GM18502 (cell line): Measurements from ENCODE around the gene HOGA1.
A peak's percentile ranks its signal among the peaks of the same experiment; 100 is the strongest.
"Not testable (repeated sequence)": the region's sequence is repeated elsewhere in the genome, so short reads cannot be mapped to it uniquely, and the experiment has no call there.

Source experiments
- ATAC-seq: cut with Tn5 transposase; IDR thresholded peaks from one replicate; pipeline ENCODE4 v1.9.1; 2021; ENCODE audit warnings: mild to moderate bottlenecking; ENCODE audit not compliant: unreplicated experiment, poor library complexity

HOGA1 gene

GRCh38 chr10:97642471-97643159 lies 58.4 kb downstream of the HOGA1 start:
- ATAC-seq: not testable (repeated sequence)

GRCh38 chr10:97643441-97643985 lies 59.3 kb downstream of the HOGA1 start:
- ATAC-seq: no peak

- no peak for ATAC-seq
Observed at GRCh38 chr10:97644936-97645335, 60.7 kb downstream of the HOGA1 start.

GRCh38 chr10:97647556-97647955 lies 63.4 kb downstream of the HOGA1 start:
- ATAC-seq: no peak

- peak; percentile 94 for ATAC-seq
Observed at GRCh38 chr10:97648562-97649404, 64.6 kb downstream of the HOGA1 start.

- peak; percentile 8 for ATAC-seq
Observed at GRCh38 chr10:97649405-97649750, 65.2 kb downstream of the HOGA1 start.

GRCh38 chr10:97650726-97651125 lies 66.5 kb downstream of the HOGA1 start:
- ATAC-seq: no peak

GRCh38 chr10:97651773-97652172 lies 67.6 kb downstream of the HOGA1 start:
- ATAC-seq: no peak

GRCh38 chr10:97656777-97657176 lies 72.6 kb downstream of the HOGA1 start:
- ATAC-seq: no peak

- no peak for ATAC-seq
Observed at GRCh38 chr10:97659589-97659988, 75.4 kb downstream of the HOGA1 start.
